ENCODE data around the gene NKD1.

The NKD1 gene

DNA sequence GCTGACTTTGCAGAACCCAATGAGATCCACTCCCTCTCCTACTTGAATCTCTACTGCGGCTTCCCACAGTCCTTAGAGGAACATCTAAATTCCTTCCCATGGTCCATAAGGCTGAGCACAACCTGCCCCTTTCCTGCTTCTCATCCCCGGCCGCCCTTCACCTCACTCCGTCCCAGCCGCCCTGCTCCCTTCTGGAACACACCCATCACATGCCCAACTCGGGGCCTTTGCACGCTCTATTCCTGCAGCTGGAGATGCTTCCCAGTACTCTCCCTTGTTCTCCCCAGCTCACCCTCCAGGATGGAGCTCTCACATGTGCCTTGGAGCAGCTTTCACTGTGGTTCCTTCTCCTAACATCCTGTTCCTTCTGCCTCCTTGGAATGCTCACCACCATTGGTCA lies 23.6 kb downstream of the NKD1 start:
- H3K27ac ChIP-seq = no peak overlapping the region
- no peaks in the 10 kb centered on the region for H3K36me3 ChIP-seq (replicated peaks)
- in situ Hi-C loops (cut with HindIII; ENCODE audit: low pct_ligation_motif_present, low sequenced_read_pairs) = no loop called here
- H3K27me3 ChIP-seq (replicated peaks) = no peaks in the 10 kb centered on the region
- TF ChIP-seq, protein P1, sequence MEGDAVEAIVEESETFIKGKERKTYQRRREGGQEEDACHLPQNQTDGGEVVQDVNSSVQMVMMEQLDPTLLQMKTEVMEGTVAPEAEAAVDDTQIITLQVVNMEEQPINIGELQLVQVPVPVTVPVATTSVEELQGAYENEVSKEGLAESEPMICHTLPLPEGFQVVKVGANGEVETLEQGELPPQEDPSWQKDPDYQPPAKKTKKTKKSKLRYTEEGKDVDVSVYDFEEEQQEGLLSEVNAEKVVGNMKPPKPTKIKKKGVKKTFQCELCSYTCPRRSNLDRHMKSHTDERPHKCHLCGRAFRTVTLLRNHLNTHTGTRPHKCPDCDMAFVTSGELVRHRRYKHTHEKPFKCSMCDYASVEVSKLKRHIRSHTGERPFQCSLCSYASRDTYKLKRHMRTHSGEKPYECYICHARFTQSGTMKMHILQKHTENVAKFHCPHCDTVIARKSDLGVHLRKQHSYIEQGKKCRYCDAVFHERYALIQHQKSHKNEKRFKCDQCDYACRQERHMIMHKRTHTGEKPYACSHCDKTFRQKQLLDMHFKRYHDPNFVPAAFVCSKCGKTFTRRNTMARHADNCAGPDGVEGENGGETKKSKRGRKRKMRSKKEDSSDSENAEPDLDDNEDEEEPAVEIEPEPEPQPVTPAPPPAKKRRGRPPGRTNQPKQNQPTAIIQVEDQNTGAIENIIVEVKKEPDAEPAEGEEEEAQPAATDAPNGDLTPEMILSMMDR (IDR thresholded peaks at IDR 0.05; ENCODE audit: low read depth, low read length, missing control alignments) = no peak
- DNase-seq = no peak
- no peak overlapping the region for H3K4me3 ChIP-seq (ENCODE audit: low read depth, low read length)

DNA sequence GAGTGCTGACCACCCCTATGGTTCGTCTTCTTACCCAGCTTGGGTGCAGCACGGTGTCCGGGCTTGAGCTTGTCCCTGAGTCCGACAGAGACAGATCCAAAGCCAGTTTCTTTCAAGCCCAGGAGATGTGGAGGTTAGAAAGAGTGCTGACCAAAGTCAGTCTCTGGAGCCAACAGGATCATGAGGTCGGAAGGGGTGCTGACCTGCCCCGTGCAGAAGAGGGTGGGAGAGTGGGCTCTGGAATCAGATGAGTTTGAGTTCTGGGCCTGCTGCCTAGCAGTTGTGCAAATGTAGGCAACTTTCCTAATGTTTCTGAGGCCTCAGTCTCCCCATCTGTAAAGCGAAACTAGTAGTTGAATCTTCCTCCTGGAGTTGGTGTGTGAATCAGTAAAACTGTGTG lies 24.5 kb downstream of the NKD1 start:
- in situ Hi-C loops (cut with HindIII; ENCODE audit: low pct_ligation_motif_present, low sequenced_read_pairs) = no loop called here
- Histone ChIP-seq H3K36me3 (replicated peaks) (no peaks in the 10 kb centered on the region), H3K4me3 (ENCODE audit: low read depth, low read length) (no peak overlapping the region), H3K27me3 (replicated peaks) (no peaks in the 10 kb centered on the region), H3K27ac (no peak overlapping the region)
- TF ChIP-seq, protein P1 (IDR thresholded peaks at IDR 0.05; ENCODE audit: low read depth, low read length, missing control alignments) = no peak
- no peak for DNase-seq

DNA sequence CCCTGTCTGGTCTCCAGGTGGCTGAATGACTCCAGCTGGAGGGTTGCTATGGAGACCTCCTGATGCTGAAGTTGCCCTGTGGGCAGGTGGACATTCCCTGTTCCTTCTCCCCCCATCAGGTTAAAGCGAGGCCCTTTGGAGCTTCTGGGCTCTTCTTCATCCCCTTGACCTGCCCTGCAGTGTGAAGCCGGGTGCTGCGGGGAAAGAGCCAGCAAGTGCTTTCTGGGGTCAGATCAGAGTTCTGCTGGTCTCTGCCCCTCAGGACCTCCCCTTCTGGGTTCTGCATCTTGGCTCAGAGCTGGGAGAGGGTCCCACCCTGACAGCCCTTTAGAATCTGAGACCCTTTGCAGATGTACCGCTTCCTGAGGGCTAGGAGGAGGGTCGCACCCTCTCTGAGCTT lies 25.1 kb downstream of the NKD1 start:
- in situ Hi-C loops (cut with HindIII; ENCODE audit: low pct_ligation_motif_present, low sequenced_read_pairs) = no loop called here

DNA sequence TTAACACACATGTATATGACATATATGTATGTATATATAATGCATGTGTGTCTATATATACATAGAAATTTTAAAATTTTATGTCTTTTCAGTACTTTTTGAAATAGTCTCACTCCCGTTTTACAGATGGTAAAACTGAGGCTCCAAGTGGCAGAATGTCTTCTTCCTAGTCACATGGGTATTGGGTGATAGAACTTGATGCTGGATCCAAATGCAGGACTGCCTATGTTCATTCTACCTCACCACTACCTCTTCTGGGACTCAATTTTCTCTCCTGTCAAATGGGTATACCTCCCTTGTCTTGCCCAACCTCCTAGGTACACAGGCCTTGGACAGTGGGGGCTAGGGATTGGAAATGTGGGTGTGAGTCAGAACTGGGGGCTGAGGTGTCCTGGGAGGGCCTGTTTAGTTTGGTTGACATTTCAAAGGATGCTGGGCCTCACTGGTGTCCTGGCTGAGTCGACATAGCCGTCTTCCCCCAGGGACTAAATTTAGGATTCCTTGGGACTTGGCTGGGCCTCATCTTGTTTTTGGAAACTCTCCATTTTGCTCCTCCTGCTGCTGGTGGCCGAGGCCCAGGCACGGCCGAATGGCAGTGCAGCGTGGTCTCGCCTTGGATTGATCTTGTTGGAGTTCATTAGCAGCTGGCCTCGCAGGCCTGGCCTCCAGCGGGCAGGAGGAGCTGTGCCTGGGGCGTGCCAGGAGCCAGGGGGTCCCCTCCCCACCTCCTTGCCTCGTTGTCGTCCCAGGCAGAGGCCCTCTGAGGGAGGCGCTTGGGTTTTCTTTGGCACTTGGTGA lies 25.9 kb downstream of the NKD1 start:
- in situ Hi-C loops (cut with HindIII; ENCODE audit: low pct_ligation_motif_present, low sequenced_read_pairs) = no loop called here
- DNase-seq = no peak
- no peak overlapping the region for H3K27ac ChIP-seq
- no peaks in the 10 kb centered on the region for H3K27me3 ChIP-seq (replicated peaks)
- H3K36me3 ChIP-seq (replicated peaks) = no peaks in the 10 kb centered on the region
- TF ChIP-seq, protein P1 (IDR thresholded peaks at IDR 0.05; ENCODE audit: low read depth, low read length, missing control alignments) = no peak
- H3K4me3 ChIP-seq (ENCODE audit: low read depth, low read length) = no peak overlapping the region

More for the DNA sequence above, 25.1 kb downstream of the NKD1 start:
- Histone ChIP-seq H3K36me3 (replicated peaks) (no peaks in the 10 kb centered on the region), H3K27me3 (replicated peaks) (no peaks in the 10 kb centered on the region), H3K4me3 (ENCODE audit: low read depth, low read length) (no peak overlapping the region), H3K27ac (no peak overlapping the region)
- DNase-seq = no peak
- TF ChIP-seq, protein P1 (IDR thresholded peaks at IDR 0.05; ENCODE audit: low read depth, low read length, missing control alignments) = no peak

DNA sequence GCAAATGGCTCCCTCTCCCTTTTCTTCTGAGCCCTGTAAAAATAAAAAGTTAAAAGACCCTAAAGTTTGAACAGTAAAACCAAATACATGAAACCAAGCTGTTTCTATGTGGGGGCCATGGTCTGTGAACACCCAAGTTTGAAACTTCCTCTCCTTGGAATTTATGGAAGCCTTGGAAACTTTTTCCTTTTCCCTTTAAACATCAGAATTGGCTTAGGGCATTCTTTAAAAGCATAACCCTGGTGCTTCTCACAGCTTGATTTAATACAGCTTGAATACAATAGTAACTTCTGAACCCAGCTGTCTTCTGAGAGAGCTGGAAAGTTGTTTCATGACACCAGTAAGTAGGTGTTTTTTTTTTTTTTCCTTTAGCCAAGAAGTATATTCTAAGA lies 26.5 kb downstream of the NKD1 start:
- Histone ChIP-seq H3K36me3 (replicated peaks) (no peaks in the 10 kb centered on the region), H3K4me3 (ENCODE audit: low read depth, low read length) (no peak overlapping the region), H3K27me3 (replicated peaks) (no peaks in the 10 kb centered on the region), H3K27ac (no peak overlapping the region)
- TF ChIP-seq, protein P1 (IDR thresholded peaks at IDR 0.05; ENCODE audit: low read depth, low read length, missing control alignments) = no peak
- in situ Hi-C loops (cut with HindIII; ENCODE audit: low pct_ligation_motif_present, low sequenced_read_pairs) = no loop called here
- no peak for DNase-seq

DNA sequence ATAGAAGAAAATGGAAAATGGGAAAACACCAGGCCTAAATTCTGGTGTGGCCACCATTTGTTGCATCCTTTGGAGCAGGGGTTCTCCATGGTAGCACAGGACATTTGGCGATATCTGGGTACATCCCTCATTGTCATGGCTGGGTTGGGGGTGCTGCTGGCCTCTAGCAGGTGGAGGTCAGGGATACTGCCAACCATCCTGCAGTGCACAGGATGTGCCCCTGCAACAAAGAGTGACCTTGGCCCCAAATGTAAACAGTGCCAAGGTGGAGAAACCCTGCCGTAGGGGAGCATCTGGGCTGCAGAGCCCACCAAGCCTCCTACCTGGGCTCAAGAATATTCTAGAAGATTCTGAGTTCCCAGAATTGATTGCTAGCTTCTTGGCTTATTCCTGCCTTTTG lies 27.5 kb downstream of the NKD1 start:
- Histone ChIP-seq H3K36me3 (replicated peaks) (no peaks in the 10 kb centered on the region), H3K27ac (no peak overlapping the region), H3K27me3 (replicated peaks) (no peaks in the 10 kb centered on the region), H3K4me3 (ENCODE audit: low read depth, low read length) (no peak overlapping the region)
- DNase-seq = no peak
- TF ChIP-seq, protein P1 (IDR thresholded peaks at IDR 0.05; ENCODE audit: low read depth, low read length, missing control alignments) = no peak
- in situ Hi-C loops (cut with HindIII; ENCODE audit: low pct_ligation_motif_present, low sequenced_read_pairs) = no loop called here
